Measurements from ENCODE around the gene CCDC146. TPM values are rescaled to one million over a fixed set of nuclear protein-coding genes. Genes with fewer than 3 reads are reported as not detected.

Gene CCDC146
- total and polyA plus RNA-seq, 4 donors, result 1.3 to 3.9 (median 3.1) TPM

DNA sequence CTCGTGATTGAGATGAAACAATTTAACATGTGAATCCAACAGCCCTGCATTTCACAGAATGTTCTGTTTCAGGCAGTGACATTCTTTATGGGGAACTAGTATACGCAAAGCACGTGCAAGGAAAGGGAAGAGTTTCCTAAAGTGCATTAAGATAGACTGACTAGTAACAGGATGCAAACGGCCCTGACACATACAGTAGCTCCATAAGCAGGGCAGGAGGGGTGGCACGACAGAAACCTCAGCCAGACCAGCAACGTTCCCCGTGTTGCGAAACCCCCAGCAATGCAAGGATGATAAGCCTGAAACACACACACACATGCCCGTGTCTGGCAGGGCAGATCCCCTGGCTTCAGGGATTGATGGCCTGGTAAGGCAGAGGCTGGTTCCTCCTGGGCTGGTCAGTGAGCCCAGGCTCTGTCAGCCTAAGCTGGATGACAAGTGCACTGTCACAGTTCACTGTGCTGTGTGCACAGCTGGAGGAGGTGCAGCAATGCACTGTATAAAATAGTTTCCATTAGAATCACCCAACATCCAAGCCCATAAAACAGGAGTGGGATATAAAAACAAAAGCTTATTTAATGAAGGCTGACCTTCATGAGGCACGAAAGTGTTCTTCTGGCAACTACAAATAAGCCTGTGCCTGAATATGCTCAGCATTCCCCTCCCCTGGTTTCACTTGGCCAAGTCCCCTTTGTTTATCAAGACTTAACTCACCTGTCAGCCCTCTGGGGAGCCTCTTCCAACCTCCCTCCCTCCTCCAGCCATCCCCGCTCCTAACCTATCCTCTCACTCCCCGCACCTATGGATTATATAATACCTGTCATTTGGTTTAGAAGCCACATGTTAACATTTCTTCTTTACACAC is 204.9 kb downstream of the CCDC146 start:
- WGBS, result 59% methylated on average over 12 of the region's 12 CpGs
- Histone ChIP-seq H3K9me3 (ENCODE audit: control insufficient read depth in 4 of 4, low read length in 3 of 4) (no peaks in the 10 kb centered on the region), H3K27me3 (ENCODE audit: control insufficient read depth in 4 of 4, insufficient read depth in 4 of 4, low read length in 3 of 4) (no peaks in the 10 kb centered on the region), H3K4me1 (ENCODE audit: control insufficient read depth in 4 of 4, insufficient read depth in 4 of 4, low read length in 3 of 4) (peaks cover 0 to 3% (median 2%) of the 10 kb centered on the region in 4 donors), H3K27ac (ENCODE audit: low read depth in 1 of 2, low read length in 2 of 2) (no peak overlapping the region), H3K9ac (ENCODE audit: low read depth in 1 of 2, low read length in 2 of 2) (no peak overlapping the region), H3K36me3 (ENCODE audit: control insufficient read depth in 4 of 4, insufficient read depth in 3 of 4, low read depth in 1 of 4, low read length in 3 of 4) (peaks cover 0 to 13% (median 7%) of the 10 kb centered on the region in 4 donors), H3K4me3 (ENCODE audit: low read depth in 1 of 3, low read length in 3 of 3) (no peak overlapping the region)
- TF ChIP-seq, protein P1, sequence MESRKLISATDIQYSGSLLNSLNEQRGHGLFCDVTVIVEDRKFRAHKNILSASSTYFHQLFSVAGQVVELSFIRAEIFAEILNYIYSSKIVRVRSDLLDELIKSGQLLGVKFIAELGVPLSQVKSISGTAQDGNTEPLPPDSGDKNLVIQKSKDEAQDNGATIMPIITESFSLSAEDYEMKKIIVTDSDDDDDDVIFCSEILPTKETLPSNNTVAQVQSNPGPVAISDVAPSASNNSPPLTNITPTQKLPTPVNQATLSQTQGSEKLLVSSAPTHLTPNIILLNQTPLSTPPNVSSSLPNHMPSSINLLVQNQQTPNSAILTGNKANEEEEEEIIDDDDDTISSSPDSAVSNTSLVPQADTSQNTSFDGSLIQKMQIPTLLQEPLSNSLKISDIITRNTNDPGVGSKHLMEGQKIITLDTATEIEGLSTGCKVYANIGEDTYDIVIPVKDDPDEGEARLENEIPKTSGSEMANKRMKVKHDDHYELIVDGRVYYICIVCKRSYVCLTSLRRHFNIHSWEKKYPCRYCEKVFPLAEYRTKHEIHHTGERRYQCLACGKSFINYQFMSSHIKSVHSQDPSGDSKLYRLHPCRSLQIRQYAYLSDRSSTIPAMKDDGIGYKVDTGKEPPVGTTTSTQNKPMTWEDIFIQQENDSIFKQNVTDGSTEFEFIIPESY (IDR thresholded peaks at IDR 0.05), result no peak
- peak; percentile 6 for TF ChIP-seq SP1 (IDR thresholded peaks at IDR 0.05)
- DNase-seq (ENCODE audit: low spot score), result no peak

DNA sequence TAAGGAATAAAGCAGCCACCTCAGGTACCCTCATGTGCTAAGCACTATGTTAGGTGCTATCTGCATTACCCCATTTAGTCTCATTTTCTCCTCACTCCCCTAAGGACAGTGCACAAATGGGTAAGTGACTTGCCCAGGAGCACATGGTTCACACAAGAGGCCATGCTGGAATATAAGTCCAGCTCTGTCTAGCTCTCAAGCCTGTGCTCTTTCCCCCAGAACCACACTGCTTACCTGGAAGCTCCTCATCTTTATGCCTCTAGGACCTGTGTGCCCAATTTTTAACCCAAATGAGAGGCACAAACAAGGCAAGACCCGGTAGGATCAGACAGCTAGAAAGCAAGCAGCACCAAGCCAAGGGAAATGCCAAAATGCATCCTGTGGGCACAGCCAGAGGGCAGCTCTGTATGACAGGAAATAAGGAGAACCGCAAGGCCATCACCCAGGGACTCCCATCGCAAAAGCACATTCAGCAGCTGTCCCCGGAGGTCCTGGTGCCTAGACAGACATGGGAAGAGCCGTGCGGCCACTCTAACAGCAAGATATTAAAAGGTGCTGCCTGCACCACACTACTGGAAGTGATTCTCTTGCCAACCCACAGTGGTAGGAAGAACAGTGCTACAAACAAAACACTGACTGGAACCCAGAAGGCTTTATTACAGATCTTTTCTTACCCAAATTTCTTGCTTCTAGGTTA is 205.7 kb downstream of the CCDC146 start:
- Histone ChIP-seq H3K36me3 (ENCODE audit: control insufficient read depth in 4 of 4, insufficient read depth in 3 of 4, low read depth in 1 of 4, low read length in 3 of 4) (peaks cover 0 to 13% (median 7%) of the 10 kb centered on the region in 4 donors), H3K4me1 (ENCODE audit: control insufficient read depth in 4 of 4, insufficient read depth in 4 of 4, low read length in 3 of 4) (peaks cover 0 to 3% (median 2%) of the 10 kb centered on the region in 4 donors), H3K27me3 (ENCODE audit: control insufficient read depth in 4 of 4, insufficient read depth in 4 of 4, low read length in 3 of 4) (no peaks in the 10 kb centered on the region), H3K9ac (ENCODE audit: low read depth in 1 of 2, low read length in 2 of 2) (no peak overlapping the region), H3K27ac (ENCODE audit: low read depth in 1 of 2, low read length in 2 of 2) (no peak overlapping the region), H3K4me3 (ENCODE audit: low read depth in 1 of 3, low read length in 3 of 3) (no peak overlapping the region), H3K9me3 (ENCODE audit: control insufficient read depth in 4 of 4, low read length in 3 of 4) (no peaks in the 10 kb centered on the region)
- DNase-seq (ENCODE audit: low spot score), result no peak
- WGBS, result 69% methylated on average over 6 of the region's 6 CpGs
- TF ChIP-seq, protein P2, sequence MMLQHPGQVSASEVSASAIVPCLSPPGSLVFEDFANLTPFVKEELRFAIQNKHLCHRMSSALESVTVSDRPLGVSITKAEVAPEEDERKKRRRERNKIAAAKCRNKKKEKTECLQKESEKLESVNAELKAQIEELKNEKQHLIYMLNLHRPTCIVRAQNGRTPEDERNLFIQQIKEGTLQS (IDR thresholded peaks at IDR 0.05), result no peak
- TF ChIP-seq FOXA1 (IDR thresholded peaks at IDR 0.05) (no peak), GABPA (IDR thresholded peaks at IDR 0.05 in 1 of 2, conservative IDR thresholded peaks at IDR 0.05 in 1 of 2) (no peak)

DNA sequence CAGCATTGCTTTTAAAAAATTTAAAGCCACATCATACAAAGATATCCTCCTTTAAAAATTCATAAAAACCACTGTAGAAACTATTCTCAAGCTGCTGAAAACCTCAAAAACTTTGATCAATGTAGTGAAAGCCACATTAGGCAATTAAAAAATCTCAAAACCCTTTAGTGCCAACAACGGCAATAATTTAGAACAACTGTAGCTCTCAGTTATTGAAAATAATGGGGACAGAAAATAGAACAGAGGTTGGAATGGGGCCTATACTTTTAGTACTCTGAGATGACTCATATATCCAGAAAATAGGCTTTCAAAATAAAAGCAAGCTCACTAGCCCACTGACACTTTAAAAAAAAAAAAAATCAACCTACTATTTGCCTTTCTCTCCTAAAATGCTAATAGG is 206.3 kb downstream of the CCDC146 start:
- H3K9me3 ChIP-seq (ENCODE audit: control insufficient read depth in 4 of 4, low read length in 3 of 4), result no peaks in the 10 kb centered on the region
- no peak for DNase-seq (ENCODE audit: low spot score)
- peaks cover 0 to 3% (median 2%) of the 10 kb centered on the region in 4 donors for H3K4me1 ChIP-seq (ENCODE audit: control insufficient read depth in 4 of 4, insufficient read depth in 4 of 4, low read length in 3 of 4)
- H3K27ac ChIP-seq (ENCODE audit: low read depth in 1 of 2, low read length in 2 of 2), result no peak overlapping the region
- H3K27me3 ChIP-seq (ENCODE audit: control insufficient read depth in 4 of 4, insufficient read depth in 4 of 4, low read length in 3 of 4), result no peaks in the 10 kb centered on the region
- no peak overlapping the region for H3K4me3 ChIP-seq (ENCODE audit: low read depth in 1 of 3, low read length in 3 of 3)
- TF ChIP-seq HNF4G (IDR thresholded peaks at IDR 0.05) (no peak), FOXA2 (IDR thresholded peaks at IDR 0.05) (no peak), SP1 (IDR thresholded peaks at IDR 0.05) (no peak), JUND (IDR thresholded peaks at IDR 0.05) (peak in 1 of 2 donors; percentile 43), HNF4A (conservative IDR thresholded peaks at IDR 0.05) (no peak), YY1 (IDR thresholded peaks at IDR 0.05) (no peak)
- H3K36me3 ChIP-seq (ENCODE audit: control insufficient read depth in 4 of 4, insufficient read depth in 3 of 4, low read depth in 1 of 4, low read length in 3 of 4), result peaks cover 0 to 13% (median 6%) of the 10 kb centered on the region in 4 donors
- H3K9ac ChIP-seq (ENCODE audit: low read depth in 1 of 2, low read length in 2 of 2), result no peak overlapping the region
- 77% methylated on average over 1 of the region's 1 CpG for WGBS
